ENCODE data around the gene SLITRK3. TPM values are rescaled to one million over a fixed set of nuclear protein-coding genes. Genes with fewer than 3 reads are reported as not detected.

SLITRK3 gene
- polyA plus RNA-seq, 3 donors: not detected

DNA sequence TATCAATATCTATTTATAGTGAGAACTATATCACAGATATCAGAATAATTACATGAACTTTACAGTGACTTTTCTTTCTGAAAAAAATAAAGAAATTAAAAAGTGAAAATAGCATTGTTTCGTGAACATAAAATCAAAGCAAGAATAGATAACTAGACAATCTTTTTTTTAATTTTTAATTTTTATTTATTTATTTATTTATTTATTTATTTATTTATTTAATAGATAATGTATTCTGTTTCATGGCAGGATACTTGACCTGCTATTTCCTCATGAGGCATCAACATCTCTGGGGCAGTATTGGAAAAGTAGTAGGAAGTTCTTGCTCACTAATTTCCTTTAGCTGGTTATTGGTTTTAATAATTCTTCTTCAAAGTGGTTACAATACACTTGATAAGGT is 33.3 kb downstream of the SLITRK3 start:
- intact Hi-C loops (cut with micrococcal nuclease): no loop called here
- no peaks in the 10 kb centered on the region for H3K36me3 ChIP-seq (replicated peaks in 1 of 2; ENCODE audit: control insufficient read depth in 1 of 2, insufficient read depth in 2 of 2, low read length in 2 of 2)
- Mint-ChIP-seq H3K4me3 (no peak overlapping the region), H3K36me3 (no peaks in the 10 kb centered on the region), H3K4me1 (no peaks in the 10 kb centered on the region), H3K27me3 (ENCODE audit: low read depth in 3 of 3) (no peaks in the 10 kb centered on the region), H3K27ac (no peak overlapping the region), H3K9me3 (peaks cover 0 to 4% (median 0%) of the 10 kb centered on the region in 7 donors)
- H3K27me3 ChIP-seq (ENCODE audit: control insufficient read depth in 2 of 2, insufficient read depth in 2 of 2, low read length in 2 of 2): no peaks in the 10 kb centered on the region
- TF ChIP-seq CTCF (IDR thresholded peaks at IDR 0.05): no peak
- H2AFZ ChIP-seq (ENCODE audit: insufficient read depth, low read depth, low read length, poor library complexity, severe bottlenecking): no peak overlapping the region
- H3K4me1 ChIP-seq (ENCODE audit: control insufficient read depth in 1 of 2, insufficient read depth in 2 of 2, low read length in 2 of 2): no peaks in the 10 kb centered on the region
- H3K9ac ChIP-seq (ENCODE audit: insufficient read depth, low read length, poor library complexity, severe bottlenecking): no peak overlapping the region
- H3K4me2 ChIP-seq (replicated peaks; ENCODE audit: extremely low read depth, low read length, poor library complexity, severe bottlenecking): no peak overlapping the region
- no peak for DNase-seq
- no peaks in the 10 kb centered on the region for H3K79me2 ChIP-seq (ENCODE audit: insufficient read depth, low read length)
- WGBS (ENCODE audit: insufficient coverage): no CpG with 5 or more reads among the region's 1 CpG
- no peak overlapping the region for H3K27ac ChIP-seq (ENCODE audit: low read depth in 1 of 2, low read length in 2 of 2)
- no peaks in the 10 kb centered on the region for H4K20me1 ChIP-seq (ENCODE audit: insufficient read depth, low read length)
- no peak overlapping the region for H3K4me3 ChIP-seq (replicated peaks in 1 of 3; ENCODE audit: low read depth in 2 of 3, low read length in 3 of 3)
- H3K9me3 ChIP-seq (replicated peaks in 1 of 2; ENCODE audit: control insufficient read depth in 1 of 2, insufficient read depth in 1 of 2, low read length in 2 of 2): no peaks in the 10 kb centered on the region

GRCh38 chr3:165159760-165160421 is 36.3 kb downstream of the SLITRK3 start:
- no peak overlapping the region for H3K27ac Mint-ChIP-seq
- H3K27me3 Mint-ChIP-seq (ENCODE audit: low read depth in 3 of 3): no peaks in the 10 kb centered on the region
- Histone ChIP-seq H3K79me2 (ENCODE audit: insufficient read depth, low read length) (no peaks in the 10 kb centered on the region), H3K36me3 (replicated peaks in 1 of 2; ENCODE audit: control insufficient read depth in 1 of 2, insufficient read depth in 2 of 2, low read length in 2 of 2) (no peaks in the 10 kb centered on the region), H2AFZ (ENCODE audit: insufficient read depth, low read depth, low read length, poor library complexity, severe bottlenecking) (no peak overlapping the region), H3K27me3 (ENCODE audit: control insufficient read depth in 2 of 2, insufficient read depth in 2 of 2, low read length in 2 of 2) (no peaks in the 10 kb centered on the region), H3K9me3 (replicated peaks in 1 of 2; ENCODE audit: control insufficient read depth in 1 of 2, insufficient read depth in 1 of 2, low read length in 2 of 2) (no peaks in the 10 kb centered on the region), H3K4me1 (ENCODE audit: control insufficient read depth in 1 of 2, insufficient read depth in 2 of 2, low read length in 2 of 2) (no peaks in the 10 kb centered on the region), H3K4me3 (replicated peaks in 1 of 3; ENCODE audit: low read depth in 2 of 3, low read length in 3 of 3) (no peak overlapping the region), H3K4me2 (replicated peaks; ENCODE audit: extremely low read depth, low read length, poor library complexity, severe bottlenecking) (no peak overlapping the region), H4K20me1 (ENCODE audit: insufficient read depth, low read length) (no peaks in the 10 kb centered on the region), H3K9ac (ENCODE audit: insufficient read depth, low read length, poor library complexity, severe bottlenecking) (no peak overlapping the region), H3K27ac (ENCODE audit: low read depth in 1 of 2, low read length in 2 of 2) (no peak overlapping the region)
- H3K36me3 Mint-ChIP-seq: no peaks in the 10 kb centered on the region
- no peak for TF ChIP-seq CTCF (IDR thresholded peaks at IDR 0.05)
- no peak for DNase-seq
- H3K4me1 Mint-ChIP-seq: no peaks in the 10 kb centered on the region
- intact Hi-C loops (cut with micrococcal nuclease): no loop called here
- H3K4me3 Mint-ChIP-seq: no peak overlapping the region
- H3K9me3 Mint-ChIP-seq: peaks cover 0 to 2% (median 0%) of the 10 kb centered on the region in 7 donors
- no CpG with 5 or more reads among the region's 1 CpG for WGBS (ENCODE audit: insufficient coverage)
